Measurements from ENCODE around the gene MANSC1.

The MANSC1 gene

DNA sequence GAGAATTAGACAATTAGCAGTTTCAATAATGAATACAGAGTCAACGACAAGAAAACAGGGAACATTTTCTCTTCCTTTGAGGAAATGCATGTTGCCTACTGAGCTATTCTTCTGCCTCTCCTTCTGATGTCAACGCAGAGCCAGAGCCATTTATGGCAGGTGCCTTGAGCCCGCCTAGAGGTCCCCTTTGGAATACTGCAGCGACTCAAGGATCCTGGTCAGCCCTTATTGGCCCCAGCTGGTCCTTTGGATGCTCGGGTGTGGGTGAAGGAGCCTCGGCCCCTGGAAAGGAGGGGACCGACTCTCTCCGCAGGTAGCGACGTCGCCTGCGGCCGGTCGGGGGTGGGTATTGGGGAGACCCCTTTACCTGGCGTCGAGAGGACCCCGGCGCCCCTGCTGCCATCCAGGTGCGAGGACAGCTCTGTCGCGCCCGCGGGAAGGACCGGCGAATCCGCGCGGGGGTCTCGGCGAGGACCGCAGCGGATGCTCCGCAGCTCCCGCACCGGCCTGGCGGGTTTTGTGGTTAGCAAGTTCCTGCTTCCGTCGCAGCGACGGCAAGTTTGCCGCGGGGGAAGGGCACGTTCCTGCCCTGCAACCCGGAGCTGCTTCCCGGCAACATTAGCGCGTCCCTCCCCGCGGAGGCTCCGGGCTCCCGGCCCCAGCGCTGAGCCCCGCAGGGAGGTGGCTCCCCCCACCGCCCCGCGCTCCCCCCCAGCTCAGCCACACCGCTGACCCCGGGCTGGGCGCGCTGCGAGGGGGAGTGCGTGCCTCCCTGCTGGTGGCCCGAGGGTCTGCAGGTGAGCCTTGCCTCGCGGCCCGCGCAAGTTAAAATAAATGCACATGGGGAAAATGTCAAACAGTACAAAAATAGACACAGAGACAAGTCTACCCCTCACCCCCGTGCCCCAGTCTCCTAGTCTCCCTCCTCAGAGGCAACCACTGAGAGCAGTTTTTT, at the start of gene MANSC1 (continued):
- TF ChIP-seq ZBTB21 (tag by site-specific recombination; IDR thresholded peaks at IDR 0.05) (no peak), ZNF837 (tag by site-specific recombination; IDR thresholded peaks at IDR 0.05) (no peak), ZEB2 (tag by site-specific recombination; IDR thresholded peaks at IDR 0.05) (peak; percentile 94)

DNA sequence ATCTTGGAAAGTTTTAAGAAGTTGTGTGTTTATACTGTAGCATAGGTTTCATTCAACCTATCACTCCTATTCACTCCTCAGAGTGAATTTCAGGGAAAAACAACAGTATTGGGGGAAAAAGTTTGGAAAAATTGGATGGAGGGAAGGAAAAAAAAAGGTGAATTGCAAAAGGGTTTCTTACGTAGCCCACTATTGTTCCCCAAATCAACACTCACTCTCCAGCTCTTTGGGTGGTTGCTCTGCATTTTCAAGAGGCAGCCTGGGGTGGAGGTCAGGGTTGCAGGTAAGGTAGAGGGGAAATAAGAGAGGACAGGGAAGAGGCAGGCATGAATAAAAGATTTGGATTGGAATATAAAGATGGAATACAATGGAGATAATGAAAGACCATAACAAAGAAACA, 49.1 kb upstream of the MANSC1 start:
- H3K9me3 ChIP-seq (ENCODE audit: control insufficient read depth, insufficient read depth, low read depth, low read length), result no peaks in the 10 kb centered on the region
- peaks cover 23% of the 10 kb centered on the region for H3K4me1 ChIP-seq (ENCODE audit: control insufficient read depth, insufficient read depth, low read length)
- TF ChIP-seq GLIS2 (tag by site-specific recombination; IDR thresholded peaks at IDR 0.05) (no peak), ZNF792 (tag by site-specific recombination; IDR thresholded peaks at IDR 0.05) (no peak), MYNN (tag by site-specific recombination; IDR thresholded peaks at IDR 0.05; ENCODE audit: borderline replicate concordance) (0 out of 2 replicates have a peak, but pooled peaks have one; percentile 3), PRDM1 (tag by site-specific recombination; IDR thresholded peaks at IDR 0.05) (no peak), BCL11B (tag by site-specific recombination; IDR thresholded peaks at IDR 0.05; ENCODE audit: low read depth) (no peak), ZNF776 (tag by site-specific recombination; IDR thresholded peaks at IDR 0.05; ENCODE audit: borderline replicate concordance) (no peak), ZNF366 (tag by site-specific recombination; conservative IDR thresholded peaks at IDR 0.05) (peak; percentile 72), ZNF785 (tag by site-specific recombination; IDR thresholded peaks at IDR 0.05) (no peak), YY2 (tag by site-specific recombination; IDR thresholded peaks at IDR 0.05) (no peak)
- no peaks in the 10 kb centered on the region for H3K36me3 ChIP-seq (ENCODE audit: control insufficient read depth in 2 of 2, insufficient read depth in 1 of 2, low read length in 2 of 2)
- no peak overlapping the region for H3K27ac ChIP-seq (ENCODE audit: extremely low read depth, low read depth, low read length)
- CTCF ChIA-PET, result interaction anchor here (0.5 to 1.9 kb wide), 8 partner anchors 18 to 313 kb away, joined by 3 to 9 read pairs (median 4); no protein-coding TSS in a partner anchor
- no peak overlapping the region for H3K4me3 ChIP-seq (ENCODE audit: low read depth, low read length)
- POLR2A ChIA-PET, result no interaction called here

DNA sequence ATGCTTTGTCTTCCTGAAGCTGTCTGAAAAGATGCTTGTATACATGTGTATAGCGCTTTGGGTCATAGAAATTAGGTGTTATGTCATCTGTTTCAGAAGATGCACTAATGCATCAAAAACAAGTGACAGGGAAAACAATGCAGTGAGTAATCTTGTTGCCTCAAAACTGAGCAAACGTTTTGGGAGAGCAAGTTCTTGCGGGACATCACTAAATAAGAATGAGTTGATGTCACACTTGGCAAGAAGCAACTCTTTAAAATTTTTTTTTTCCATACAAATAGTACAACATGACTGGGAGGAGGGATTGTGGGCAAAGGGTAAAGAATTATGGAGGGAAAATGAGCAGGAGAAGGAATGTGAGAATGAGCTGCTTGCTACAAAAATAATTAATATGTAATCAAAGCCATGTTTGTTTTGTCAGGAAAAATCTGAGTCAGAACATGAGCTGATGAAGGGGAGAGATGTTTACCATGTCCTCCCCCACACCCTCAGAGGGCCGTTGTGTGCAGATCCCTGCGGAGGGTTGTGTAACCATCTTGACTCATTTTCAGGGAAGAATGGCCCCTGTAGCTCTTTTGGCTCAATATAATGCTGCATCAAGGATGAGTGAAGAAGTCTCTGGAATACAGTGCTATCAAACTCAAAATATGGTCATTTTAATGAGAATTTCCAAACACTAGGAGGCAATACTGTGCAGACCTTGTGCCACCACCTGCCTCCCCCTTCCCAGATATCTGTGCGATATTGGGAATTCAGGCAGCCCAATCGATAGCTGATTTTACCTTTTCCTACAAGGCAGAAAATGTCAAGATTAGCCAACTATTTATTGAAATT, 48.2 kb upstream of the MANSC1 start:
- H3K4me3 ChIP-seq (ENCODE audit: low read depth, low read length), result no peak overlapping the region
- H3K4me1 ChIP-seq (ENCODE audit: control insufficient read depth, insufficient read depth, low read length), result peaks cover 15% of the 10 kb centered on the region
- H3K9me3 ChIP-seq (ENCODE audit: control insufficient read depth, insufficient read depth, low read depth, low read length), result no peaks in the 10 kb centered on the region
- POLR2A ChIA-PET, result interaction anchor here (0.5 kb wide), 1 partner anchor 132 kb away, joined by 3 read pairs; the partner anchor contains the start of gene LRP6
- H3K36me3 ChIP-seq (ENCODE audit: control insufficient read depth in 2 of 2, insufficient read depth in 1 of 2, low read length in 2 of 2), result no peaks in the 10 kb centered on the region
- CTCF ChIA-PET, result interaction anchor here (0.5 to 1.9 kb wide), 13 partner anchors 11 to 314 kb away, joined by 3 to 8 read pairs (median 4); partner anchors contain the start of gene GPR19
- no peak overlapping the region; the same call in 1 of the 2 replicates for H3K27ac ChIP-seq (ENCODE audit: extremely low read depth, low read depth, low read length)
- TF ChIP-seq, protein P1, sequence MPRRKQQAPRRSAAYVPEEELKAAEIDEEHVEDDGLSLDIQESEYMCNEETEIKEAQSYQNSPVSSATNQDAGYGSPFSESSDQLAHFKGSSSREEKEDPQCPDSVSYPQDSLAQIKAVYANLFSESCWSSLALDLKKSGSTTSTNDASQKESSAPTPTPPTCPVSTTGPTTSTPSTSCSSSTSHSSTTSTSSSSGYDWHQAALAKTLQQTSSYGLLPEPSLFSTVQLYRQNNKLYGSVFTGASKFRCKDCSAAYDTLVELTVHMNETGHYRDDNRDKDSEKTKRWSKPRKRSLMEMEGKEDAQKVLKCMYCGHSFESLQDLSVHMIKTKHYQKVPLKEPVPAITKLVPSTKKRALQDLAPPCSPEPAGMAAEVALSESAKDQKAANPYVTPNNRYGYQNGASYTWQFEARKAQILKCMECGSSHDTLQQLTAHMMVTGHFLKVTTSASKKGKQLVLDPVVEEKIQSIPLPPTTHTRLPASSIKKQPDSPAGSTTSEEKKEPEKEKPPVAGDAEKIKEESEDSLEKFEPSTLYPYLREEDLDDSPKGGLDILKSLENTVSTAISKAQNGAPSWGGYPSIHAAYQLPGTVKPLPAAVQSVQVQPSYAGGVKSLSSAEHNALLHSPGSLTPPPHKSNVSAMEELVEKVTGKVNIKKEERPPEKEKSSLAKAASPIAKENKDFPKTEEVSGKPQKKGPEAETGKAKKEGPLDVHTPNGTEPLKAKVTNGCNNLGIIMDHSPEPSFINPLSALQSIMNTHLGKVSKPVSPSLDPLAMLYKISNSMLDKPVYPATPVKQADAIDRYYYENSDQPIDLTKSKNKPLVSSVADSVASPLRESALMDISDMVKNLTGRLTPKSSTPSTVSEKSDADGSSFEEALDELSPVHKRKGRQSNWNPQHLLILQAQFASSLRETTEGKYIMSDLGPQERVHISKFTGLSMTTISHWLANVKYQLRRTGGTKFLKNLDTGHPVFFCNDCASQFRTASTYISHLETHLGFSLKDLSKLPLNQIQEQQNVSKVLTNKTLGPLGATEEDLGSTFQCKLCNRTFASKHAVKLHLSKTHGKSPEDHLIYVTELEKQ (tag by site-specific recombination; IDR thresholded peaks at IDR 0.05; ENCODE audit: borderline replicate concordance), result peak; percentile 71
- TF ChIP-seq HOXD13 (CRISPR knock-in tag; IDR thresholded peaks at IDR 0.05; ENCODE audit: borderline replicate concordance) (no peak), ZNF37A (tag by site-specific recombination; IDR thresholded peaks at IDR 0.05) (no peak), ZFHX2 (tag by site-specific recombination; conservative IDR thresholded peaks at IDR 0.05) (peak; percentile 78), GLIS2 (tag by site-specific recombination; IDR thresholded peaks at IDR 0.05) (peak; percentile 58), ZBTB48 (tag by site-specific recombination; IDR thresholded peaks at IDR 0.05) (peak; percentile 87), IKZF3 (tag by site-specific recombination; IDR thresholded peaks at IDR 0.05) (peak; percentile 71)
- TF ChIP-seq, protein P2, sequence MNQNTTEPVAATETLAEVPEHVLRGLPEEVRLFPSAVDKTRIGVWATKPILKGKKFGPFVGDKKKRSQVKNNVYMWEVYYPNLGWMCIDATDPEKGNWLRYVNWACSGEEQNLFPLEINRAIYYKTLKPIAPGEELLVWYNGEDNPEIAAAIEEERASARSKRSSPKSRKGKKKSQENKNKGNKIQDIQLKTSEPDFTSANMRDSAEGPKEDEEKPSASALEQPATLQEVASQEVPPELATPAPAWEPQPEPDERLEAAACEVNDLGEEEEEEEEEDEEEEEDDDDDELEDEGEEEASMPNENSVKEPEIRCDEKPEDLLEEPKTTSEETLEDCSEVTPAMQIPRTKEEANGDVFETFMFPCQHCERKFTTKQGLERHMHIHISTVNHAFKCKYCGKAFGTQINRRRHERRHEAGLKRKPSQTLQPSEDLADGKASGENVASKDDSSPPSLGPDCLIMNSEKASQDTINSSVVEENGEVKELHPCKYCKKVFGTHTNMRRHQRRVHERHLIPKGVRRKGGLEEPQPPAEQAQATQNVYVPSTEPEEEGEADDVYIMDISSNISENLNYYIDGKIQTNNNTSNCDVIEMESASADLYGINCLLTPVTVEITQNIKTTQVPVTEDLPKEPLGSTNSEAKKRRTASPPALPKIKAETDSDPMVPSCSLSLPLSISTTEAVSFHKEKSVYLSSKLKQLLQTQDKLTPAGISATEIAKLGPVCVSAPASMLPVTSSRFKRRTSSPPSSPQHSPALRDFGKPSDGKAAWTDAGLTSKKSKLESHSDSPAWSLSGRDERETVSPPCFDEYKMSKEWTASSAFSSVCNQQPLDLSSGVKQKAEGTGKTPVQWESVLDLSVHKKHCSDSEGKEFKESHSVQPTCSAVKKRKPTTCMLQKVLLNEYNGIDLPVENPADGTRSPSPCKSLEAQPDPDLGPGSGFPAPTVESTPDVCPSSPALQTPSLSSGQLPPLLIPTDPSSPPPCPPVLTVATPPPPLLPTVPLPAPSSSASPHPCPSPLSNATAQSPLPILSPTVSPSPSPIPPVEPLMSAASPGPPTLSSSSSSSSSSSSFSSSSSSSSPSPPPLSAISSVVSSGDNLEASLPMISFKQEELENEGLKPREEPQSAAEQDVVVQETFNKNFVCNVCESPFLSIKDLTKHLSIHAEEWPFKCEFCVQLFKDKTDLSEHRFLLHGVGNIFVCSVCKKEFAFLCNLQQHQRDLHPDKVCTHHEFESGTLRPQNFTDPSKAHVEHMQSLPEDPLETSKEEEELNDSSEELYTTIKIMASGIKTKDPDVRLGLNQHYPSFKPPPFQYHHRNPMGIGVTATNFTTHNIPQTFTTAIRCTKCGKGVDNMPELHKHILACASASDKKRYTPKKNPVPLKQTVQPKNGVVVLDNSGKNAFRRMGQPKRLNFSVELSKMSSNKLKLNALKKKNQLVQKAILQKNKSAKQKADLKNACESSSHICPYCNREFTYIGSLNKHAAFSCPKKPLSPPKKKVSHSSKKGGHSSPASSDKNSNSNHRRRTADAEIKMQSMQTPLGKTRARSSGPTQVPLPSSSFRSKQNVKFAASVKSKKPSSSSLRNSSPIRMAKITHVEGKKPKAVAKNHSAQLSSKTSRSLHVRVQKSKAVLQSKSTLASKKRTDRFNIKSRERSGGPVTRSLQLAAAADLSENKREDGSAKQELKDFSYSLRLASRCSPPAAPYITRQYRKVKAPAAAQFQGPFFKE (tag by site-specific recombination; IDR thresholded peaks at IDR 0.05; ENCODE audit: borderline replicate concordance), result no peak

Data from HEK293 (cell line).